GM23338 (cell line): ENCODE data around the gene MICAL3. TPM values are rescaled to one million over a fixed set of nuclear protein-coding genes. Genes with fewer than 3 reads are reported as not detected.

Source experiments
- ATAC-seq: fragments of 200-7000 bp; cut with Tn5 transposase; 3 replicates; pipeline ENCODE4 v1.9.1; 2020
- DNase-seq: peaks from one replicate; pipeline ENCODE4 v3.0.0-alpha.2; 2015; ENCODE audit warnings: low spot score
- H2AFZ ChIP-seq: fragments of 200-600 bp; sonication (generic); 2 replicates; pipeline ENCODE4 v1.8.0; 2016; ENCODE audit warnings: antibody characterized with exemption, mild to moderate bottlenecking, moderate library complexity
- H3F3A ChIP-seq: fragments of 200-600 bp; sonication (generic); replicated peaks from 2 replicates; pipeline ENCODE4 v1.8.0; 2017; ENCODE audit warnings: antibody characterized with exemption, mixed run types, low read depth
- H3K27ac ChIP-seq: fragments of 200-600 bp; sonication (generic); 2 replicates; pipeline ENCODE4 v1.6.1; 2016; ENCODE audit warnings: low read depth
- H3K27me3 ChIP-seq: fragments of 200-600 bp; sonication (generic); 2 replicates; pipeline ENCODE4 v1.8.0; 2016; ENCODE audit warnings: mild to moderate bottlenecking, mixed run types, moderate library complexity; ENCODE audit not compliant: insufficient read depth
- H3K36me3 ChIP-seq: fragments of 200-600 bp; sonication (generic); 2 replicates; pipeline ENCODE4 v1.8.0; 2016; ENCODE audit warnings: mild to moderate bottlenecking; ENCODE audit not compliant: insufficient read depth
- H3K4me1 ChIP-seq: fragments of 200-600 bp; sonication (generic); 2 replicates; pipeline ENCODE4 v1.8.0; 2016; ENCODE audit warnings: mild to moderate bottlenecking, moderate library complexity; ENCODE audit not compliant: insufficient read depth
- H3K4me2 ChIP-seq: fragments of 200-600 bp; sonication (generic); 2 replicates; pipeline ENCODE4 v1.7.1; 2017; ENCODE audit warnings: mixed run types
- H3K4me3 ChIP-seq: fragments of 200-600 bp; sonication (generic); 2 replicates; pipeline ENCODE4 v1.6.1; 2016; ENCODE audit warnings: mixed run types
- H3K79me2 ChIP-seq: fragments of 200-600 bp; sonication (generic); replicated peaks from 2 replicates; pipeline ENCODE4 v1.8.0; 2017; ENCODE audit warnings: mild to moderate bottlenecking; ENCODE audit not compliant: insufficient read depth
- H3K9me2 ChIP-seq: fragments of 200-600 bp; sonication (generic); 2 replicates; pipeline ENCODE4 v1.8.0; 2017; ENCODE audit not compliant: insufficient read depth
- H4K20me1 ChIP-seq: fragments of 200-600 bp; sonication (generic); replicated peaks from 2 replicates; pipeline ENCODE4 v1.8.0; 2017; ENCODE audit warnings: mild to moderate bottlenecking; ENCODE audit not compliant: insufficient read depth
- H3K27ac Mint-ChIP-seq: 2 replicates; pipeline ENCODE4 v1.8.0; 2020; ENCODE audit warnings: inconsistent platforms, mild to moderate bottlenecking, moderate library complexity, mixed read lengths
- H3K27me3 Mint-ChIP-seq: 3 replicates; pipeline ENCODE4 v1.8.0; 2022; ENCODE audit warnings: low read depth, mild to moderate bottlenecking, moderate library complexity, mixed read lengths, inconsistent platforms; ENCODE audit not compliant: insufficient read depth, poor library complexity
- H3K36me3 Mint-ChIP-seq: 3 replicates; pipeline ENCODE4 v1.8.0; 2021; ENCODE audit warnings: low read depth, mild to moderate bottlenecking, inconsistent platforms, moderate library complexity, mixed read lengths
- H3K4me1 Mint-ChIP-seq: 3 replicates; pipeline ENCODE4 v1.8.0; 2020; ENCODE audit warnings: mild to moderate bottlenecking, inconsistent platforms, mixed read lengths
- H3K4me3 Mint-ChIP-seq: 3 replicates; pipeline ENCODE4 v1.8.0; 2021; ENCODE audit warnings: moderate library complexity, mild to moderate bottlenecking, inconsistent platforms, mixed read lengths
- H3K9me3 Mint-ChIP-seq: 3 replicates; pipeline ENCODE4 v1.8.0; 2020; ENCODE audit warnings: moderate library complexity, mild to moderate bottlenecking, inconsistent platforms, mixed read lengths
- CREB1 ChIP-seq: fragments of 250-450 bp; sonication (Bioruptor Pico); IDR thresholded peaks from 2 replicates; pipeline ENCODE4 v1.5.0; 2020; ENCODE audit warnings: low read depth, mild to moderate bottlenecking, moderate library complexity
- EZH2 ChIP-seq: fragments of 200-600 bp; sonication (generic); IDR thresholded peaks from one replicate; pipeline ENCODE4 v1.8.0; 2017; ENCODE audit warnings: antibody characterized with exemption, mild to moderate bottlenecking, low read depth; ENCODE audit not compliant: unreplicated experiment
- REST ChIP-seq: IDR thresholded peaks from one replicate; pipeline ENCODE4 v1.6.1; 2018; ENCODE audit warnings: antibody characterized with exemption; ENCODE audit not compliant: unreplicated experiment
- STAT1 ChIP-seq: IDR thresholded peaks from one replicate; pipeline ENCODE4 v1.6.1; 2016; ENCODE audit warnings: antibody characterized with exemption; ENCODE audit not compliant: unreplicated experiment
- ZNF462 ChIP-seq: fragments of 250-450 bp; sonication (Bioruptor Pico); IDR thresholded peaks from 2 replicates; pipeline ENCODE4 v1.5.0; 2020; ENCODE audit warnings: mild to moderate bottlenecking, moderate library complexity
- polyA plus RNA-seq: library from polyadenylated mRNA; unstranded; fragments of >200 nt; fragmentation: Nextera tagmentation; extraction: Ambion mirVana; gene quantifications from 2 replicates; pipeline ENCODE4 v1.2.1, GENCODE V29; 2016
- total RNA-seq: library from RNA; depleted of rRNA; stranded (reverse); fragments of >200 nt; shearing (Covaris generic); gene quantifications from 2 replicates; pipeline ENCODE4 v1.2.3, GENCODE V29; 2014
- TF ChIP-seq, protein P1 (sequence below): IDR thresholded peaks from 2 replicates; pipeline ENCODE4 v1.6.1; 2016; ENCODE audit warnings: antibody characterized with exemption

The MICAL3 gene
- total and polyA plus RNA-seq, 2 experiments from 2014 or later = 10.1 to 33.9 TPM

DNA sequence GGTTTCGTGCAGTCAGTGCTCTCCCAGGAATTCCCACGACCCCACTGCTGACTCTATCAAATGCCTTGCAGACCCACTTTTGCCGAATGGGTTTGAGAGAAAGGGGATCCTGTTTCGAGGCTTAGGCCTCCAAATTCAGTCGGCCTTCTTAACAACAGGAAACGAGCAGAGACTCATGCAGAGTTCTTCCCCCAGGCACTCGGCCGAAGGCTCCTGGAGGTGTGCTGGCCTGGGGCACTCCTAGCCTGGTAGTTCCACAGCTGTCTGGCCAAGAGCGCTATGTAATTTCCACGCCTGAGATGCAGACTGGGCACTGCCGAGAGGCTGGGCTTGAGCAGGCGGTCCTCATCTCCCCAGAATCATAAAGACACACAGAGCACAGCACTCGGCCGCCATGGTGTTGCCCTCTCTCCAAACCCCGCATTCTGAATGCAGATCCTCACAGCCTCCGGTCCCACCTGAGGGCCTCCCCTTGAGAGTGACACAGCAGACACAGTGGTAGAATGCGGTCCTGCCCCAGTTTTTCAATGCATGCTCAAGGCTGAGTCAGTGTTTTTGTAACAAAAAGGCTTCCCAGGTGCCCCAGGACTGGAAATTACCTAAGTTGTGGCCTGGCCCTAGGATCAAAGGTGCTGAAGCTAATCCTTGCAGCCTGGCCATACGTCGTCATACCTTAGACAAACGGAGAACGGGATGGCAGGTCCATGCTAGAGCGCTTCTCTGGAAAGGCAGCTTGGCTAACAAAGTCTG, 219.9 kb downstream of the MICAL3 start:
- no peak overlapping the region for H3K4me3 ChIP-seq
- DNase-seq = no peak
- H3K4me1 ChIP-seq = no peaks in the 10 kb centered on the region
- H3K9me2 ChIP-seq = no peaks in the 10 kb centered on the region
- TF ChIP-seq ZNF462 (CRISPR knock-in tag) = no peak
- H3F3A ChIP-seq = 0 out of 2 replicates have a peak, but pooled peaks cover 3% of the 10 kb centered on the region
- Mint-ChIP-seq H3K27me3 (peaks cover 5% of the 10 kb centered on the region), H3K9me3 (no peaks in the 10 kb centered on the region), H3K36me3 (peaks cover 7% of the 10 kb centered on the region; the same call in 2 of the 3 replicates), H3K27ac (peak overlapping the region; percentile 67), H3K4me3 (no peak overlapping the region), H3K4me1 (peaks cover 9% of the 10 kb centered on the region; the same call in 2 of the 3 replicates)
- no peaks in the 10 kb centered on the region for H3K27me3 ChIP-seq
- no peaks in the 10 kb centered on the region for H4K20me1 ChIP-seq
- H3K79me2 ChIP-seq = no peaks in the 10 kb centered on the region
- H2AFZ ChIP-seq = no peak overlapping the region
- peak; percentile 35; the same call in 2 of the 3 replicates for ATAC-seq
- peaks cover 5% of the 10 kb centered on the region; the same call in 1 of the 2 replicates for H3K36me3 ChIP-seq
- H3K27ac ChIP-seq = peak overlapping the region; percentile 63; the same call in 1 of the 2 replicates
- no peak overlapping the region for H3K4me2 ChIP-seq

GRCh38 chr22:17803609-17804270, 220.6 kb downstream of the MICAL3 start:
- H3K9me3 Mint-ChIP-seq = no peaks in the 10 kb centered on the region
- peaks cover 9% of the 10 kb centered on the region; the same call in 2 of the 3 replicates for H3K4me1 Mint-ChIP-seq
- Histone ChIP-seq H3K4me1 (no peaks in the 10 kb centered on the region), H3K36me3 (peaks cover 5% of the 10 kb centered on the region; the same call in 1 of the 2 replicates), H3K79me2 (no peaks in the 10 kb centered on the region), H3K9me2 (no peaks in the 10 kb centered on the region), H4K20me1 (no peaks in the 10 kb centered on the region), H3F3A (0 out of 2 replicates have a peak, but pooled peaks cover 3% of the 10 kb centered on the region), H3K27ac (peak overlapping the region; percentile 63; the same call in 1 of the 2 replicates), H3K4me2 (no peak overlapping the region), H3K4me3 (no peak overlapping the region), H3K27me3 (no peaks in the 10 kb centered on the region), H2AFZ (no peak overlapping the region)
- H3K36me3 Mint-ChIP-seq = peaks cover 7% of the 10 kb centered on the region; the same call in 2 of the 3 replicates
- H3K27ac Mint-ChIP-seq = peak overlapping the region; percentile 67; the same call in 1 of the 2 replicates
- no peak for ATAC-seq
- no peak overlapping the region for H3K4me3 Mint-ChIP-seq
- DNase-seq = no peak
- H3K27me3 Mint-ChIP-seq = peaks cover 5% of the 10 kb centered on the region
- TF ChIP-seq REST (no peak), CREB1 (CRISPR knock-in tag) (no peak), EZH2 (no peak), STAT1 (no peak)
- TF ChIP-seq, protein P1, sequence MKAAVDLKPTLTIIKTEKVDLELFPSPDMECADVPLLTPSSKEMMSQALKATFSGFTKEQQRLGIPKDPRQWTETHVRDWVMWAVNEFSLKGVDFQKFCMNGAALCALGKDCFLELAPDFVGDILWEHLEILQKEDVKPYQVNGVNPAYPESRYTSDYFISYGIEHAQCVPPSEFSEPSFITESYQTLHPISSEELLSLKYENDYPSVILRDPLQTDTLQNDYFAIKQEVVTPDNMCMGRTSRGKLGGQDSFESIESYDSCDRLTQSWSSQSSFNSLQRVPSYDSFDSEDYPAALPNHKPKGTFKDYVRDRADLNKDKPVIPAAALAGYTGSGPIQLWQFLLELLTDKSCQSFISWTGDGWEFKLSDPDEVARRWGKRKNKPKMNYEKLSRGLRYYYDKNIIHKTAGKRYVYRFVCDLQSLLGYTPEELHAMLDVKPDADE = no peak
